ENCODE data around the gene NKIRAS1.

- TF ChIP-seq CTCF (conservative IDR thresholded peaks at IDR 0.05 in 1 of 2, IDR thresholded peaks at IDR 0.05 in 1 of 2; ENCODE audit: low read depth in 1 of 2, low read length in 2 of 2) = no peak
- no peak for TF ChIP-seq EZH2 (IDR thresholded peaks at IDR 0.05; ENCODE audit: low read length, missing control alignments)
Observed at GRCh38 chr3:23867400-23867799, 49.4 kb downstream of the NKIRAS1 start.
